ENCODE measurements around the gene RPH3AL. TPM values are rescaled to one million over a fixed set of nuclear protein-coding genes. Genes with fewer than 3 reads are reported as not detected.
"Not testable (repeated sequence)": the region's sequence is repeated elsewhere in the genome, so short reads cannot be mapped to it uniquely, and the experiment has no call there.

RPH3AL gene
- total and polyA plus RNA-seq, 2 of the 8 experiments (the other 6 are each of a cell fraction or from before 2014, with no cell fraction given): 5.6 to 5.8 TPM

- H3K79me1 ChIP-seq (ENCODE audit: low read depth, low read length); H3K9me3 ChIP-seq (ENCODE audit: insufficient read depth in 2 of 2, low read depth in 1 of 2, low read length in 1 of 2); H2BK20ac ChIP-seq (ENCODE audit: low read length); H3K27me3 ChIP-seq (replicated peaks in 1 of 4; ENCODE audit: control insufficient read depth in 3 of 4, extremely low read depth in 1 of 4, insufficient read depth in 3 of 4, low read length in 3 of 4); H2BK12ac ChIP-seq (ENCODE audit: low read depth, low read length); H3K79me2 ChIP-seq (ENCODE audit: control insufficient read depth in 1 of 2, insufficient read depth in 2 of 2, low read length in 2 of 2); H3K36me3 ChIP-seq (ENCODE audit: control insufficient read depth in 2 of 4, insufficient read depth in 4 of 4, low read length in 3 of 4); H3K14ac ChIP-seq (ENCODE audit: insufficient read length); H3K23ac ChIP-seq (ENCODE audit: insufficient read length); H3K4me3 ChIP-seq (ENCODE audit: extremely low read depth in 1 of 4, insufficient read depth in 2 of 4, low read depth in 3 of 4, low read length in 4 of 4); H3K4me2 ChIP-seq (ENCODE audit: insufficient read depth in 1 of 2, low read depth in 2 of 2, low read length in 2 of 2); H3K4ac ChIP-seq (replicated peaks; ENCODE audit: insufficient read length, low read depth, low read length); FAIRE-seq; H4K91ac ChIP-seq (replicated peaks; ENCODE audit: insufficient read length, low read length); H3K23me2 ChIP-seq (ENCODE audit: low read depth, low read length); DNase-seq (ENCODE audit: low read depth in 1 of 2, low spot score in 2 of 2); H2AK5ac ChIP-seq (ENCODE audit: low read depth, low read length); H2BK15ac ChIP-seq (ENCODE audit: low read length); H3K4me1 ChIP-seq (replicated peaks in 1 of 4; ENCODE audit: control insufficient read depth in 3 of 4, insufficient read depth in 4 of 4, low read length in 3 of 4); H4K5ac ChIP-seq (ENCODE audit: insufficient read length, low read depth, low read length); H3K27ac ChIP-seq (ENCODE audit: low read depth, low read length); H4K20me1 ChIP-seq (replicated peaks in 1 of 2; ENCODE audit: control insufficient read depth in 1 of 2, insufficient read depth in 2 of 2, low read length in 2 of 2); H3K9ac ChIP-seq (replicated peaks in 1 of 4; ENCODE audit: extremely low read depth in 1 of 4, low read depth in 3 of 4, low read length in 3 of 4); H3K18ac ChIP-seq (ENCODE audit: extremely low read depth, low read length); H2AFZ ChIP-seq (ENCODE audit: low read length); H3K56ac ChIP-seq (replicated peaks; ENCODE audit: insufficient read length, low read depth, low read length); H4K8ac ChIP-seq (ENCODE audit: extremely low read depth, insufficient read depth, low read length); H2BK5ac ChIP-seq (ENCODE audit: low read depth, low read length); H2BK120ac ChIP-seq (replicated peaks; ENCODE audit: low read depth, low read length): not testable (repeated sequence)
- WGBS, 2 experiments (ENCODE audit: extremely low coverage in 1 of 2, insufficient coverage in 1 of 2, insufficient read length in 1 of 2, insufficient replicate concordance in 2 of 2, low coverage in 1 of 2, low lambda C conversion rate in 2 of 2, missing lambda C conversion rate in 1 of 2): 91% methylated on average over 24 of the region's 27 CpGs; no CpG with 5 or more reads in 1 of the 2 experiments
- ChIA-PET POLR2A (ENCODE audit: partially characterized antibody) (interaction anchor here (0.7 to 3.0 kb wide), 4 partner anchors 17 to 102 kb away, joined by 3 to 8 read pairs (median 4); no protein-coding TSS in a partner anchor), CTCF (ENCODE audit: partially characterized antibody) (interaction anchor here (0.6 to 1.6 kb wide), 5 partner anchors 18 to 738 kb away, joined by 3 to 5 read pairs (median 3); no protein-coding TSS in a partner anchor)
- 0 out of 2 replicates have a peak, but pooled peaks have one; percentile 52 for TF ChIP-seq SP1 (IDR thresholded peaks at IDR 0.05; ENCODE audit: low read depth, low read length)
These were observed 146.1 kb downstream of the RPH3AL start for GRCh38 chr17:206484-206883.

All from H1 (cell line).